Camera-type eye (tissue), 1 donor: Measurements from ENCODE around the gene CD69. TPM values are rescaled to one million over a fixed set of nuclear protein-coding genes. Genes with fewer than 3 reads are reported as not detected.

Experiments used
- total RNA-seq: library from RNA; depleted of rRNA; stranded (reverse); fragments of >200 nt; gene quantifications from one replicate; pipeline ENCODE4 v1.2.3, GENCODE V29; 2014

CD69 gene
- total RNA-seq = 9.8 TPM

DNA sequence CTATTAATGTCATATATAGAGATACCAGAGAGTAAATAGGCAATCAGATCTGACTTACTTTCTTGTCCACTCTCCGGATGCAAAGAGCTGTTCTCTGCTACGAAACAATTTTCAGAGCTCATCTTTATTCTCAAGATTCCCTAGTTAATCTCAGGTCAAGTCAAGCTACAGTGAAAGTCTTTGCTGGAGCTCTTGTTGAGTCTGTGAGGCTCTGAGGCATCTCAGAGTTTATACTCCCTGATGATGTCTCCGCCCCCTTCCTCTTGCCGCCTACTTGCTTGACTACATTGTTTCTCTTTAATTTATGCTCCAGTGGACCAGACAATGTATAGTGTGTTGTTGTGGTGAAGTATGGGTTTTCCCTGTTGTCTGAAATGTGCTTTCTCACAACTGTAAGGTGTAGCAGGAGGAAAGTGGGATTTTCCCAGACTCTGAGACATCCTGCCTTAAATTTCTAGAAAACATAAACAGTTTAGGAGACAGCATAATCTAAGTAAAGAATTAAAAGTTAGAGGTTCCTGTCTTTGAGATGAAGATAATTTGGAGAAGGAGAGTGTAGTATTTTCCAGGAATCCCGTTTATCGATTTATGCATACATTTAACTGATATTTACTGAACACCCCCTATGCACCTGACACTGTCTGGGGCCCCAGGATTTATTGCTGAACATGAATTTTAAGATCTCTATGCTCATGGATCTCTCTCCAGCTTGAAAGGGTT, at the start of gene CD69:
TSS of gene CD69 (minus strand) at position 203 of the 720 bp plus-strand sequence. CDS start at position 122, 81 bp downstream.

GRCh38 chr12:9732921-9733461, 27.7 kb downstream of the CD69 start, which contains the start of gene CLECL1:
TSS of gene CLECL1 (minus strand) at chr12:9733097.

Other genes with a start within 250 kb of the CD69 start
- gene KLRB1, start 153.0 kb downstream of the CD69 start, total RNA-seq = 0.77 TPM
- gene CLEC2D, start 91.2 kb downstream of the CD69 start, total RNA-seq = 17.5 TPM
- not detected for gene CLECL1, start 27.8 kb downstream of the CD69 start, total RNA-seq
- 1.1 TPM for gene KLRF1, start 66.6 kb upstream of the CD69 start, total RNA-seq
- 13.5 TPM for gene CLEC2B, start 108.5 kb upstream of the CD69 start, total RNA-seq
- gene KLRF2, start 120.6 kb upstream of the CD69 start, total RNA-seq = not detected
- 1.1 TPM for gene CLEC2A, start 171.5 kb upstream of the CD69 start, total RNA-seq
- gene CLEC12A, start 210.5 kb upstream of the CD69 start, total RNA-seq = 3.4 TPM
- 1.5 TPM for gene CLEC1B, start 238.2 kb upstream of the CD69 start, total RNA-seq
- 0.22 TPM for gene CLEC12B, start 249.7 kb upstream of the CD69 start, total RNA-seq